Measurements from ENCODE around the gene E4F1.

DNA sequence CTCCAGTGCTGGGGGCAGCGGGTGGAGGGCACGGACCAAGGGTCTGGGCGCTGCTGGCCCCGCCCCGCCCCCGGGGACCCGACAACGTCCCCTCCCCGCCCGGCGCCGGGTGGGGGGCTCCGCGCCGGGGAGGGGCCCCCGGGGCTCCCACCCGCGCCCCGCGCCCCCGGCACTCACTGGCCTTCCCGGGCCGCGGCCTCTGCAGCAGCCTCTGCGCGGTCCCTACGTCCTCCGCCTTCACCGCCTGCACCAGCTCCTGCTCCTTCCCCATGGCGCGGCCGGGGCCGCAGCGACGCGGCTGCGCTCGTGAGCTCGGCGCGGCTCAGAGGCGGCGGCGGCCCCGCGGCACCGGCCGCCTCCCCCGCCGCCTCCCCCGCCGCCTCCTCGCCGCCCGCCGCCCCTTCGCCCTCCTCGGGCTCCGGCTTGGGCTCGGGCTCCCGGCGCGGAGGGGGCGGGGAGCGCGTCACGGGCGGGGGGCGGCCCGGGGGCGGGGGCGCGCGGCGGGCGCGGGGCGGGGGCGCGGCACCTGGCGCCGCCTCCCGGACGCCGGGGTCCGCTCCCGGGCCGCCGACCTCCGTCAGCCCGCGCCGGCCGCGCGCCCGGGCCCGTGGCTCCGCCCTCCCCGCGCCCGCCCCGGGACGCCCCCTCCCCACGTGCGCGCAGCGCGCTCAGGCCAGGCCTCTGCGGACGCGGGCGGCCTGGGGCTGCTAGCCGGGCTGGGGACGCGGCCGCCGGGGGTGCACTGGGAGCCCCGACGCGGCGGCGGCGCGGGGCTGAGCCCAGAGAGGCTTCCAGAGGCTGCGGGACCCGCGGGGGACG lies 27.0 kb upstream of the E4F1 start, which contains the start of gene CASKIN1:
- no peak for TF ChIP-seq TAF1 (IDR thresholded peaks at IDR 0.05; ENCODE audit: borderline replicate concordance, low read depth, low read length)
- TF ChIP-seq POLR2A (IDR thresholded peaks at IDR 0.05; ENCODE audit: low read depth, low read length) = no peak
- no peak for TF ChIP-seq POLR2AphosphoS5 (IDR thresholded peaks at IDR 0.05; ENCODE audit: low read depth, low read length)

All from GM12892 (cell line).